Heart left ventricle (tissue), 13 donors: ENCODE data around the gene PITHD1.

Source experiments
- POLR2A ChIP-seq, 2 donors: fragments of 450-650 bp; IDR thresholded peaks; one replicate each; pipeline ENCODE4 v1.6.1; 2017; ENCODE audit warnings: antibody characterized with exemption in 2 of 2, mild to moderate bottlenecking in 2 of 2, moderate library complexity in 2 of 2
- TF ChIP-seq, protein P1 (sequence below), 12 donors: fragments of 200-600 bp; sonication (generic) in 4 of 12; IDR thresholded peaks; one replicate each; pipeline versions ENCODE4 v1.5.0 to v1.8.0; 2018 to 2022; ENCODE audit warnings: antibody characterized with exemption in 12 of 12, mild to moderate bottlenecking in 5 of 12
- donor health status: ischemic (EF 13 %, LVEDD 7.1; RV severe dilation, severe dysfunction).
- donor health status: DM: no; HTN: yes; CAD: no.
- donor health status: DM: no; HTN: no; CAD: no.
- donor health status: ischemic (EF 25% LVEDD 6.9; RV normal size, moderate dysfunction).
- donor health status: ischemic (EF 25% LVEDD 5.7; RV mildly dilated, moderate dysfunction).
- donor health status: ischemic (EF 35%, LVEDD 5.7; RV mildly dilated, moderate dysfunction).
- donor health status: nonischemic (EF 11% LVEDD 7.7; RV severe dilation, severe dysfunction).
- donor health status: DM: yes; HTN: yes; CAD: no.
- donor health status: PGD.
- donor health status: ischemic (EF 29% LVEDD 5.4; RV normal size, mild dysfunction).
- donor health status: nonischemic (EF 23%, LVEDD 6.1; RV moderate dilation, normal function).

DNA sequence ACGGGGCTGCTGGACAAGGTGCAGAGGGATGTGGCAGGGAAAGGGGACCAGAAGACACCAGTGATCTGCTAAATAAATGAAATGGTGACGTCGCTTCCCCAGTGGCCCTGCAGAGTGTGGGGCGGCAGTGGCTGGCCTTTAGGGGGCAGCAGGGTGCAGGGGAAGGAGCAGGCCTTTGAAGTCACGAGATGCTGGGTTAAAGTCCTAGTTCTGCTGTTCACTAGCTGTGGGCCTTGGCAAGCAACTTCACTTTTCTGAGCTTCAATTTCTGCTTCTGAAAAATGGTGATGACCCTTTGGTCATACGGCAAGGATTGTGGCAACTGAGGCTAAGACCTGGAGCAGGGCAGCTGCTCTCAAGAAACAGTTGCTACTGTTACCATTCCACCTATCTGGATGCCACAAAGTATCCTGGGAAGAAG is 31.5 kb downstream of the PITHD1 start:
- TF ChIP-seq, protein P1, sequence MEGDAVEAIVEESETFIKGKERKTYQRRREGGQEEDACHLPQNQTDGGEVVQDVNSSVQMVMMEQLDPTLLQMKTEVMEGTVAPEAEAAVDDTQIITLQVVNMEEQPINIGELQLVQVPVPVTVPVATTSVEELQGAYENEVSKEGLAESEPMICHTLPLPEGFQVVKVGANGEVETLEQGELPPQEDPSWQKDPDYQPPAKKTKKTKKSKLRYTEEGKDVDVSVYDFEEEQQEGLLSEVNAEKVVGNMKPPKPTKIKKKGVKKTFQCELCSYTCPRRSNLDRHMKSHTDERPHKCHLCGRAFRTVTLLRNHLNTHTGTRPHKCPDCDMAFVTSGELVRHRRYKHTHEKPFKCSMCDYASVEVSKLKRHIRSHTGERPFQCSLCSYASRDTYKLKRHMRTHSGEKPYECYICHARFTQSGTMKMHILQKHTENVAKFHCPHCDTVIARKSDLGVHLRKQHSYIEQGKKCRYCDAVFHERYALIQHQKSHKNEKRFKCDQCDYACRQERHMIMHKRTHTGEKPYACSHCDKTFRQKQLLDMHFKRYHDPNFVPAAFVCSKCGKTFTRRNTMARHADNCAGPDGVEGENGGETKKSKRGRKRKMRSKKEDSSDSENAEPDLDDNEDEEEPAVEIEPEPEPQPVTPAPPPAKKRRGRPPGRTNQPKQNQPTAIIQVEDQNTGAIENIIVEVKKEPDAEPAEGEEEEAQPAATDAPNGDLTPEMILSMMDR (IDR thresholded peaks at IDR 0.05), result peak; percentile 60 to 90 (median 74)
- TF ChIP-seq POLR2A (IDR thresholded peaks at IDR 0.05), result no peak
